UCSD-AML1 (cell line): ENCODE results near the gene SKAP1.

ENCODE experiments used
- DNase-seq: peaks from one replicate; lab custom pipeline; 2025; ENCODE audit not compliant: unreplicated experiment; lab: John Stamatoyannopoulos, UW

The SKAP1 gene

DNA sequence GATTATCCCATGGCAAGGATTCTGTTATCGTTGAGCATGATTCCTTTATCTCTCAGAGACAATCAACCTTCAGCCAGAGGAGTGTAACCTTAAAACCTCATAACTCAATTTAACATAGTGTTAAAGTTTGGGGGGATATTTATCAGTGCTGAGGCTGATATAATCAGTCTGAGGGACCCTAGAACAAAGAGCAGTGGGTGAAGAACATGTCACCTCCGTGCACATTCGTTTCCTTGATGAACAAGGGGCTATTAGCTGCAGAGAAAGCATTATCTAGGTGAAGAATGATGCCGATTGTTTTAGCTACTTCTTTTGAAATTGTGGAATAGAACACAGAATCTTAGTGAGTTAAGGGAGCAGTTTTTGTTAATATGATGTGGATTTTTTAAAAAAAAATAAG is 99.1 kb downstream of the SKAP1 start:
- DNase-seq, result no peak

DNA sequence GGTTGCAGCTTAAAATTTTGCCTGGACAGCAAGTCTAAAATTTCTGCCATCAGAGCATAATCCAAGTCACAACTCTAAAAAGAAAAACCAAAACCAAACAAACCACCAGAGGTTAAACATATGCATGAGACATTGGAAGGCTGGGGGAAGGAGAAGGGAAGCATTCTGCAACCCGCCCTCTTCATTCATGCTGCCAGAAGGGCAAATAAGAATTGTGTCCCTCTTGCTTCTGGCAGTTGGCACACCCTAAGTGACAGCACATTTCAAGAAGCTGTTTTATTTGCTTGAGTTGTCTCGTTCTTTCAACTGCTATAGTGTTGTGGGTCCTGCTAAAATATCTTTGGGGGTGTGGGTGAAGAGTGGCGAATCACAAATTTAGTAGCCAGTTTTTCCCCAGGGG is 99.6 kb downstream of the SKAP1 start:
- DNase-seq, result no peak

DNA sequence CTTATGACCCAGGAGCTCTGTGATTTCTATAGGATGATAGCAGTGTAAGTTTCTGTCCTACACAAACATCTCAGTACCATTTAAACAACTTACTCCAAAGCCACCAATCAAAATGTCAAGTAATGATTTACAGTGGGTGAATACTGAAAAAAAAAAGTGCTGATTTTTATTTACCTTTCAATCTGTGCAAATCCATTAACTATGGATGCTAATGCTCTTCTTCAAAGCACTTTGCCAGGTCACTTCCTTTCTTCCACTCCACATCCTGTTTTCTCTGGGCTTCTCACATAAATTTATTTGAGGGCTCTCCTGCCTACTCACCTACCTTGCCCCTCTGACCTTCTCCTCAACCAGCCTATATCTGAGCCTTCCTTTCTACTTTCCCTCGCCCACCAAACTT is 101.6 kb downstream of the SKAP1 start:
- DNase-seq, result no peak

GRCh38 chr17:48326310-48326709 is 103.7 kb downstream of the SKAP1 start:
- DNase-seq, result no peak

- DNase-seq, result no peak
These were observed 108.0 kb downstream of the SKAP1 start for GRCh38 chr17:48322060-48322459.

DNA sequence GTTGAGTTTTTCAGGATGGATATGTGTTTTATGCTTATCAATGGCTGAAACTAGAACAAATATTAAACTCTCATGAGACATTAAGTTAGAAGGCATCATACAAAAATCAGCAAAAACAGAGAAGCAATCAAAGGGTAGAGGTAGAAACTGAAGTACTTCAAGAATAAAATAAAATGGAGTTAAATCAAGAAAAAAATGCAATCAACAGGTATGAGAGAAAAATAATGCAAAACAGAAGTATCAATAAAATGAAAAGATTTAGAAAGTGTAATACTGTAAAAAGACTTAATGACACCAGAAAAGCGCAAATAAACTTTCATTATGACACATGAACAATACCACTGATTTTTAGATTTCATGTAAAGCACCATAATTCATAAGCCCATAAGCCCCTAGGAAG is 112.3 kb downstream of the SKAP1 start:
- DNase-seq, result no peak

- no peak for DNase-seq
These were observed 115.3 kb downstream of the SKAP1 start for GRCh38 chr17:48314716-48315115.

DNA sequence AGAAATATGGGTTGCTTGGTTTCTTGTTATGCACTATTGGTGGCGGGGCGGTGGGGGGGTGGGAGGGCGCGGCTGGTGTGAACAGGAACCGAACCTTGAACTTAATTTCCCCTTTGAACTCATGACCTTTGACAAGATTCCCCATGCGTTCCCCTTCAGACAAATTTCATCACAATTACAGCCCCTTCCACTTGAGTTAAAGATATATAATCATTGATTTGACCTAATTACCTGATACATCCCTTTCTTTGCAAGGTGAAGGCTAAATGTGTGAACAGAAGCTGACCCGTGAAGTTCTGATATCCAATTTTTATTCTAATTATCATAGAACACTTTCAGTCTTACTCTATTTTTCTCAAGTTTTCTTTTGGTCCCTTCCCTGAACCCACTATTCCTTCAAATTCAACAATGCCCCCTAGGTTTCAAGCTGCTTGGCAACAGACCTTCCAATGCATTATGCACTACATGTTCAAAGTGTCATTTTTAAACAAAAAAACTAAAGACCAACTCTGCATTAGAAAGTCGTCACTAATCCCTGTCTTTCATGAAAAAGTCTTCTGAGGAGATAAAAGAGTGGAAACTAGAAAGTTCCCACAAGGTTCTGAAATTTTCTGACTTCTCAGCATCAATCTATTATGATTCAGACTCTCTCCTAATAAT is 116.8 kb downstream of the SKAP1 start:
- no peak for DNase-seq

- no peak for DNase-seq
These were observed 118.7 kb downstream of the SKAP1 start for GRCh38 chr17:48311324-48311723.

- DNase-seq, result no peak
These were observed 119.2 kb downstream of the SKAP1 start for GRCh38 chr17:48310748-48311213.

GRCh38 chr17:48308581-48308980 is 121.4 kb downstream of the SKAP1 start:
- no peak for DNase-seq

DNA sequence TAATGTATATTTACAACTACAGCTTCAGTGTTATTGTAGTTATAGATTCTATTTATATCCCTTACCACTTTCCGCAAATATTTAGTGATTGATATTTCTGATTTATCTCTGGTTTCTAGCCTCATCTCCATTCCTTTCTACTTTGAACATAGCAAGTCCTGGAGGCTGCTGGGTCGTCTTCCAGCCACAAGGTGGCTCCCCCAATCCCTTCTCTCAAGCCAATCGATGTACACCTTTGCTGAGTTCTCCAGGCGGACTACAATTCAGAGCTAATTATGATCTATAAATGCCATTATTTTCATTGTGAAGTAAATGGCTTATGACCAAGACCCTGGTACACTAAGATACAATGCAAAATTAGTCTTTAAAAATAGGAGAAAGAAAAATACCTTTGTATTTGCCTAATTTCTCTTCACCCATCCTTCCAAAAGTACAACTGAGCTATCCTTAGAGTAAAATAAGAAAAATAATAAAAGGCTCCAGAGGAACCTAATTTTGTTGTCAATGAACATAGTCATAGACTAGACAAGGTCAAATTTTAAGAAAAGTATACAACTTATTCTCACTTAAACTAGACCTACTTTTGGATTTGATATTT is 122.1 kb downstream of the SKAP1 start:
- peak; percentile 32 for DNase-seq

DNA sequence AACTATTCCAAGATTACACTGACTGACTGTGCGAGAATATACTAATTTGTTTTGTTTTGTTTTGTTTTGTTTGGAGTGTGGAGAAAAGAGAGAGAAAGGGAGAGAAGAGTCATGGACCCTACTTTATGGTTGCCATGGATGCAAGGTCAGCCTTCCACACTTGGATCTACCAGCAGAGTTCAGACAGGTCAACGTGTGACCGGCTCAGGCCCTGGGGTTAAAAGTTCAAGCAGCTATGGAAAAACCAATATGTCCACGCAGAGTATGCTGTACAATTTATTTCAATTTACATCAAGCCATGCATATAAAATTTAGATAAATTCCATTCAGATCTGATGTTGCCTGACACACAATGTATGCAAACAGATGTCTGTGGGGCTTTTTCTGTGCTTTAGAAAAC is 122.8 kb downstream of the SKAP1 start:
- DNase-seq, result no peak

DNA sequence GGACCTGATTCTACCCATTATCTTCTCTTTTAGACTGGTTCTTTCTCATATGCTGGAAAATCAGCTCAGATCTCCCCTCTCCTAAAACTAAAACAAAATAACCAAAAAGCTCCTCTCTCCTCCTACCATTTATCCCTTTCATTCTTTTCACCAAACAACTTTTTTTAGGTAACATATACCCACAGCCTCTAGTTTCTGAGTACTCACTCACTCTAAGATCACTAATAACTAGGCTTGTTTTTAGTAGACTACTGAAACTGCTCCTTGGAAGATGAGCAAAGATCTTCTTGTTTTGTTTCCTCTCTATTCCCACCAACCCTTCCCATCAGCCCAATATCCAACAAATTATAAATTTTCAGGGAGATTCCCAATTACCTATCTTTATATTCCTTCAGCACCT is 129.0 kb downstream of the SKAP1 start:
- DNase-seq, result no peak

GRCh38 chr17:48299760-48300159 is 130.3 kb downstream of the SKAP1 start:
- DNase-seq, result no peak

DNA sequence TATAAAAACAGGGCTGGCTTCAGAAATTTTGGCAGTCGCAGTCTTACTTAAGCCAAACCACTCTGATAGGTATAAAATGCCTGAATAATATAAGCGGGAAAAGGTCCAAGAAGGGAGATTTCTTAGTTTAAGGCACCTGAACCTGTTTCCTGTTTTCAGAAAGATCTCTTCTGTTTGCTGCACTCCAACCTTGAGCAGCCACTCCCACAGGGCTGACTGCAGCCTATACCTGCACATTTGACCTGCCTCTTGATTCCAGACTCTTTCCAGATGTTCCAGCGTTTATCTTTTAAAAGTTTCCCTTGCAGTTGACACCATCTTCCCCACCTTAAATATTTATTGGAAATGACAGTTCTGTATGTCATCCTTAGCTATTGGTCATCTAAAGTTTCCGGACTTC is 132.2 kb downstream of the SKAP1 start:
- no peak for DNase-seq

DNA sequence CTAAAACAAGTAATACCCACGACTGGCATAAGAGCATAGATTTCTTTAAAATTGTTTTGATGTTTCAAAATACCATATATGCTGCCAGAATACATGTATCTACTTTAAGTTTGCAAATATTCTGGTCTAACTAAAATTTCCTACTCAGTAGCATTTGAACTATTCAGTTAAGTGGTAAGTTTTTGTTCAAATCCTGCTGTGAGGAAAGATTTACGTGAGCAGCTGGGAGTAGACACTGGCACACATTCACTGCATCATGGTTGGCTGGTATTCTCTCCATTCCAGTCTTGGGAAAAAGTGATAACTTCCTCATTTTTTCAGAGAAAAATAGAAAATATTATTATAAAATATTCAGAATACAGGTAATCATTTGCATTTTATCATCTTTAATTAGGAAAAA is 133.6 kb downstream of the SKAP1 start:
- no peak for DNase-seq

DNA sequence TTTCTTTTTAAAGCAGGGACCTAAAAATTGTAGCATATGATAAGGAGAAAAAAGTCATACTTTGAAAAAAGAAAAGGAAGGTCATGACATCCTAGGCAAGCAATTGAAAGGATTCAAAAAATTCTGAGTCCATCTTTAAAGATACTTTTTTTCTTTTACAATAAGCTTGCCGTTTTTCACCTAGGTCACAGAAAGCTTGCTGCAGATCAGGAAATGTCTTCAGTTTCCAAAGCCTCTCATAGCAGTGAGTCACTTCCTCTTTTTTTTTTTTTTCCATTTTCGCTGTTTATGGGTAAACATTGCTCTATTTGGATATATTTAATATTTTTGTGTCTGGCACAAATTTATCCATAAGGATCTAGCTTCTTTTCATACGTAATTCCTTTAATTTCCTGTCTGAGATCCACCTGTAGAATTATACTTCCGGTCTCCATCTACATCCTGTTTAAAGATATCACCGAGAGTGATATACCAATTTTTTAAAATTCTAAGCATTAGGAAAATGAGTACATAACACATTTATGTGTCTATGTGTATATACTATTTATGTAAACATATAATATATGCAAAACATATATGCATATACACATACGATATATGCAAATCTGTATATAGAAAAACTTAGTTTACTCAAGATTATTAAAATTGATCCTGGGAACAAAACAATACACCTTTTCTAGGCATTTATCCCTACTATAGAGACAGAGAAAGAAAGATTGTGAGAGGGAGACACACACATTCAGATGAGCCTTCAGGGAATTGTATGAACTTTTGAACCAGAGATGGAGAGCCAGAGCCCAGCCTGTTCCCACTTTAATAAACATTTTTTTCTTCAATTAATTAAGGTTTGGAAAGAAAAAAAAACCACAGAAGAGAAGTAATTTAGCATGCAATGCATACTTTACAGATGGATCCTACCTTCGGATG is 134.4 kb downstream of the SKAP1 start:
- no peak for DNase-seq

- DNase-seq, result no peak
These were observed 135.1 kb downstream of the SKAP1 start for GRCh38 chr17:48294806-48295361.

- DNase-seq, result no peak
These were observed 135.8 kb downstream of the SKAP1 start for GRCh38 chr17:48294020-48294805.
